EL (cell line): ENCODE measurements around the gene IKZF1.

ENCODE experiments used
- DNase-seq: peaks from one replicate; pipeline ENCODE4 v3.0.0-alpha.2; 2016

The IKZF1 gene

GRCh38 chr7:50382455-50382854, 77.9 kb downstream of the IKZF1 start:
- DNase-seq, result no peak

GRCh38 chr7:50387351-50387750, 82.8 kb downstream of the IKZF1 start:
- DNase-seq, result no peak

GRCh38 chr7:50389961-50390360, 85.4 kb downstream of the IKZF1 start:
- DNase-seq, result no peak

DNA sequence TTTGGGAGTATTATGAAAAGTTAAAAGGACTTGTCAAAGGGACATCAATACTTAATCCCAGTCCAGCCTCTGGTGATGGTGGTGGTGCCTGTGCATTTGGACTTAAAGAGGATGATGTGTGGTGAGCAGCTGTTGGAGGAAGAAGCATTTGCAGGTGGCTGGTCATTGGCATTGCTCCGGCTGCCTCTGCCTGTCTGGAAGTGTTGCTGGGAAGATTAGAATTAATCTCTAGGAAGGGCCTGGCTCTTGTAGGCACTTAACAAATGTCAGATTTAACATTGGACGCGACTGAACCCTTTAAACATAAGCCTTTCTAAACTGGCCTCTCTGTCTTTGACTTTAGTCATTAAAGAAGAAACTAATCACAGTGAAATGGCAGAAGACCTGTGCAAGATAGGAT, 86.9 kb downstream of the IKZF1 start:
- DNase-seq, result no peak

- no peak for DNase-seq
Observed at GRCh38 chr7:50393076-50393475, 88.6 kb downstream of the IKZF1 start.

GRCh38 chr7:50393547-50394252, 89.2 kb downstream of the IKZF1 start:
- DNase-seq, result no peak

DNA sequence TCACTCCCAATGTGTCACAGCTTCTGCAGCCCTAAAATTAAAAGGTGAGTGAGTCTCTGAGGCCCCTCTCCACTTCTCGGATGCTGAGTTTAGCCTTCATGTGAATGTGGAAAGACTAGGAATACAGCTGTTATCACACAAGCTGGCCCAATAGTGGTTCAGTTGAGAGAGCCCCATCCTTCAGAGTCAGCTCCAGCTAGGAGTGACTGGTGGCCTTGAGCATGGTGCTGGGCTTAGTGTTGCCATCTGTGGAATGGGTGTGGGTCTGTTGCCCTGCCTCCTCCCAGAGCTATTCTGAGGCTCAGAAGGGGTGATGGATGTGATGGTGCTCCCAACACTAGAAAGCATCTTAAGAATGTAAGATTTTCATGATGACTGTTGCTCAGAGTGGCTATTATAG, 89.8 kb downstream of the IKZF1 start:
- DNase-seq, result no peak

GRCh38 chr7:50396856-50397255, 92.3 kb downstream of the IKZF1 start:
- DNase-seq, result no peak

GRCh38 chr7:50397320-50397970, 92.9 kb downstream of the IKZF1 start:
- no peak for DNase-seq

DNA sequence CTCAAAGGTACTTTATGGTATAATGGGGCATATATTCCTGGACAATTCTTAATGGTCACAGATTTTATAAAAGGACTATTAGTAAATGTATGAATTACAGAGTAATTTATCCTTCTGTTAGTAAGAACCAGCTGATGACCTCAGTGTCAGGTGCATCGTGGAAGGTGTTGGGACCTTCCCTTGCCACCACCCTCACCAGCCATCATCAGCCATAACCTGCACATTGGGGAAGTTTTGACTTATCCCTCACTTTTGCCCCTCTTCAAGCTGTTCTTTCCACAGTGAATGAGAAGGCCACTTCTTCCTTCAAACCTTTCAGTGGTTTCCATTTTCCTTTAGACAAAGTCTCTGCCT, 93.4 kb downstream of the IKZF1 start:
- no peak for DNase-seq

- DNase-seq, result no peak
Observed at GRCh38 chr7:50399206-50399605, 94.7 kb downstream of the IKZF1 start.

- no peak for DNase-seq
Observed at GRCh38 chr7:50399635-50400034, 95.1 kb downstream of the IKZF1 start.

DNA sequence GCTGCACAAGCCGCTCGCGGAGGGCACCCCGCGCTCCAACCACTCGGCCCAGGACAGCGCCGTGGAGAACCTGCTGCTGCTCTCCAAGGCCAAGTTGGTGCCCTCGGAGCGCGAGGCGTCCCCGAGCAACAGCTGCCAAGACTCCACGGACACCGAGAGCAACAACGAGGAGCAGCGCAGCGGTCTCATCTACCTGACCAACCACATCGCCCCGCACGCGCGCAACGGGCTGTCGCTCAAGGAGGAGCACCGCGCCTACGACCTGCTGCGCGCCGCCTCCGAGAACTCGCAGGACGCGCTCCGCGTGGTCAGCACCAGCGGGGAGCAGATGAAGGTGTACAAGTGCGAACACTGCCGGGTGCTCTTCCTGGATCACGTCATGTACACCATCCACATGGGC, 95.6 kb downstream of the IKZF1 start:
- no peak for DNase-seq

GRCh38 chr7:50404392-50404791, 99.9 kb downstream of the IKZF1 start:
- no peak for DNase-seq

- no peak for DNase-seq
Observed at GRCh38 chr7:50405221-50405620, 100.7 kb downstream of the IKZF1 start.

GRCh38 chr7:50406935-50407334, 102.4 kb downstream of the IKZF1 start:
- DNase-seq, result no peak

GRCh38 chr7:50409856-50410745, 105.6 kb downstream of the IKZF1 start:
- no peak for DNase-seq

DNA sequence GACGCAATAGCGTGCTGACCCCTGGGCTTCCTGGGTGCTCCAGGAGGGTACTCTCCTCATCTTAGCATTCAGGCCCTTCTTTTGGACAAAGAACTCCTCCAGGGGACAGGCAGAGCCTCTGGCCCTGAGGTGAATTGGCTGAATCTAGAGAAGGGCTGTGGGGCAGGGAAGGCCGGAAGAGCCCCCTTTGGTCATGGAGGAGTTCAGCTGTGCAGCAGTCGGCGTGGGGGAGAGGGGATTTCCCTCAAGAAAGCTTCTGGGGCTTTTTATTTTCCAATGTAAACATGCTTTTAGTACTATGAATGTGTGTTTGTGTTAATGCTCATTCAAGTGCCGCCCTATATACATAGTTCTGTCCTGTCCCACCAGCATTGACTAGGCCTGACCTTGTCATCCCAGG, 106.8 kb downstream of the IKZF1 start:
- no peak for DNase-seq

- DNase-seq, result no peak
Observed at GRCh38 chr7:50412973-50413372, 108.5 kb downstream of the IKZF1 start.

DNA sequence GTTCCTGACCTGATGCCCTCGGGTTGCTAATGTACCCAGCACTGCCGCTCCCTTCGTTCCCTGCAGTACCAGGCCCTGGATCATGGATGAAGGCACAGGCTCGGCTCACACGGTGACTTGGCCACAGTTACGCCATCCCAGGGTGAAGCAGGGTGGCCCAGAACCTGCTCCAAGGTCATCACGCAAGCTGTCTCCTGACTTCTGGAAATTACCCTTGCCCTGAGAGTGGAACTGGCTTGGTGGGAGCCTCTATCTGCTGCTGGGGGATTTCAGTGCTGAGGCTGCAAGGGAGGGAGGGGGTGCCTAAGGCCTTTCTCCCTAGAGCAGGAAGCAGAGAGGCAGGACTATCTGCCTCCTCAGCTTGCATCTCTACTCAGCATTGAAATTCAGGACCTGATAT, 109.0 kb downstream of the IKZF1 start:
- no peak for DNase-seq

GRCh38 chr7:50415844-50416364, 111.4 kb downstream of the IKZF1 start:
- DNase-seq, result no peak

GRCh38 chr7:50416527-50417182, 112.1 kb downstream of the IKZF1 start:
- DNase-seq, result no peak

- DNase-seq, result peak; percentile 75
Observed at GRCh38 chr7:50418086-50418515, 113.6 kb downstream of the IKZF1 start.
